Epithelial cell of proximal tubule (primary cell): ENCODE results near the gene LINC01488. TPM values are rescaled to one million over a fixed set of nuclear protein-coding genes. Genes with fewer than 3 reads are reported as not detected.

ENCODE experiments used
- DNase-seq: peaks from one replicate; pipeline ENCODE4 v3.0.0-alpha.2; 2011; ENCODE audit warnings: low read depth
- H3K4me3 ChIP-seq: 2 replicates; pipeline ENCODE4 v1.5.1; 2011; ENCODE audit warnings: low read depth, mild to moderate bottlenecking, low read length
- total RNA-seq: library from RNA; depleted of rRNA; stranded (reverse); fragments of >200 nt; gene quantifications from 2 replicates; pipeline ENCODE4 v1.2.3, GENCODE V29; 2015
- TF ChIP-seq, protein P1 (sequence below): conservative IDR thresholded peaks from 2 replicates; pipeline ENCODE4 v1.5.1; 2012; ENCODE audit warnings: low read depth, mild to moderate bottlenecking, low read length

The LINC01488 gene
- total RNA-seq, 1 donor from 2014 or later, result not detected

DNA sequence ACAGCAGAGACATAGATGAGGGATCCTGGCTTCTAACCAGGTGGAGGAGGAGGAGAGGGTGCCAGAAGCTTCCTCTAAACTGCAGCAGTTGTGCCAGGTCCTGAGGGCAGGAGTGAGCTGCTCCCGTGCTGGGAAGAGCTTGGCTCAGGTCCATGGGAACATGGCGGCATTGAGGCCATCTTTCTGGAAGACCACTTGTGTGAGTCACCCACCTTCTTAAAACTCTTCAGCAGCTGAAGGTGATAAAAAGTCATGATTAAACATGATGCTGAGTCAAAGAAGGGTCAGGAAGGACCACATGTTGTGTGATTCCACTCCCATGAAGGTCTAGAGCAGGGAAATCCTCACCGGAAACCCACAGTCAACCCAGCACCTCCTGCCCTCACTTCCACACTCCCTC lies 35.1 kb downstream of the LINC01488 start:
- H3K4me3 ChIP-seq, result no peak overlapping the region
- DNase-seq, result no peak
- TF ChIP-seq, protein P1, sequence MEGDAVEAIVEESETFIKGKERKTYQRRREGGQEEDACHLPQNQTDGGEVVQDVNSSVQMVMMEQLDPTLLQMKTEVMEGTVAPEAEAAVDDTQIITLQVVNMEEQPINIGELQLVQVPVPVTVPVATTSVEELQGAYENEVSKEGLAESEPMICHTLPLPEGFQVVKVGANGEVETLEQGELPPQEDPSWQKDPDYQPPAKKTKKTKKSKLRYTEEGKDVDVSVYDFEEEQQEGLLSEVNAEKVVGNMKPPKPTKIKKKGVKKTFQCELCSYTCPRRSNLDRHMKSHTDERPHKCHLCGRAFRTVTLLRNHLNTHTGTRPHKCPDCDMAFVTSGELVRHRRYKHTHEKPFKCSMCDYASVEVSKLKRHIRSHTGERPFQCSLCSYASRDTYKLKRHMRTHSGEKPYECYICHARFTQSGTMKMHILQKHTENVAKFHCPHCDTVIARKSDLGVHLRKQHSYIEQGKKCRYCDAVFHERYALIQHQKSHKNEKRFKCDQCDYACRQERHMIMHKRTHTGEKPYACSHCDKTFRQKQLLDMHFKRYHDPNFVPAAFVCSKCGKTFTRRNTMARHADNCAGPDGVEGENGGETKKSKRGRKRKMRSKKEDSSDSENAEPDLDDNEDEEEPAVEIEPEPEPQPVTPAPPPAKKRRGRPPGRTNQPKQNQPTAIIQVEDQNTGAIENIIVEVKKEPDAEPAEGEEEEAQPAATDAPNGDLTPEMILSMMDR, result no peak

DNA sequence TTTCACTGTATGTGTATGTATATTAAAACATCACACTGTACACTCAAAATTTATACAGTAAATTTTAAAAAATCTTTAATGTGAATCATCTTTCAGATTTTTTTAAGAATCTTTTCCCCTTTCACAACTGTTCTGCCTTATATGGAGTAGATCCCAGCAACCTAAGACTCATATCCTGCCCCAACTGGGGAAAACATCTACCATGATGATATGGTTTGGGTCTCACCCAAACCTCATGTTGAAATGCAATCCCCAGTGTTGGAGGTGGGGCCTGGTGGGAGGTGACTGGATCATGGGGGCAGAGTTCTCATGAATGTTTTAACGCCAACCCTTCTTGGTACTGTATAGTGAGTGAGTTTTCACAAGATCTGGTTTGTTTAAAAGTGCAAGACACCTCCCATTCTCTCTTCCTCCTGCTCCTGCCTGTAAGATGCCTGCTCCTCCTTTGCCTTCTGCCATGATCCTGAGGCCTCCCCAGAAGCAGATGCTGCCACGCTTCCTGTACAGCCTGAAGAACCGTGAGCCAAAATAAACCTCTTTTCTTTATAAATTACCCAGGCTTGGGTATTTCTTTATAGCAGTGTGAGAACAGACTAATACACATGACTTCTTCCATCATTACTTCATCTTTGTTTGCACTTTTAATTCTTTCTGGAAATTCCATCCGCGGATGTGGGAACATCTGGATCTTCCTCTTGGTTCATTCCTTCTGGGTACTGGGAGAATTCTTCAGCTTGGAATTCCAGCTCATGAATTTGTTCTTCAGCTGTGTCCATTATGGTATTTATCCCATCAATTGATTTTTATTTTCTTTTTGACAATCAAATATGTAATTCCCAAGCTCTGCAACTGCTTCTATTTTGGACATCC lies 36.9 kb downstream of the LINC01488 start:
- no peak overlapping the region for H3K4me3 ChIP-seq
- TF ChIP-seq, protein P1, result no peak
- no peak for DNase-seq

DNA sequence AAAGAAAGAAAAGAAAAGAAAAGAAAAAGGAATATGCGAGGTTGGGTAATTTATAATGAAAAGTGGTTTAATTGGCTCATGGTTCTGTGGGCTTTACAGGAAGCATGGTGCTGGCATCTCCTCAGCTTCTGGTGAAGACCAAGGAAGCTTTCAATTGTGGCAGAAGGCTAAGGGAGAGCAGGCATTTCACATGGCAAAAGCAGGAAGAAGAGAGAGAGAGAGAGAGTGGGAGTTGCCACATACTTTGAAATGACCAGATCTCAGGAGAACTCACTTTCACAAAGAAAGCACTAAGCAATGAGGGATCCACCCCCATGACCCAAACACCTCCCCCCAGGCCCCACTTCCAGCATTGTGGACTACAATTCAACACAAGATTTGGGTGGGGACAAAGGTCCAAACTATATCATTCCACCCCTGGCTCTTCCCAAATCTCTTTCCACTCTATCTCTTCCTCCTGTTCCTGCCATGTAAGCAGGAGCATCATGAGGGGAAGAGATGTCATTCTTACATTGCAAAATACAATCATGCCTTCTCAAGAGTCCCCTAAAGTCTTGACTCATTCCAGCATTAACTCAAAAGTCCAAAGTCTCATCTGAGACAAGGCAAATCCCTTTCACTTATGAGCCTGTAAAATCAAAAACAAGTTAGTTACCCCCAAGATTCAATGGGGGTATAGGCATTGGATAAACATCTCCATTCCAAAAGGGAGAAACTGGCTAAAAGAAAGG lies 38.9 kb downstream of the LINC01488 start:
- TF ChIP-seq, protein P1, result no peak
- no peak for DNase-seq
- H3K4me3 ChIP-seq, result no peak overlapping the region

DNA sequence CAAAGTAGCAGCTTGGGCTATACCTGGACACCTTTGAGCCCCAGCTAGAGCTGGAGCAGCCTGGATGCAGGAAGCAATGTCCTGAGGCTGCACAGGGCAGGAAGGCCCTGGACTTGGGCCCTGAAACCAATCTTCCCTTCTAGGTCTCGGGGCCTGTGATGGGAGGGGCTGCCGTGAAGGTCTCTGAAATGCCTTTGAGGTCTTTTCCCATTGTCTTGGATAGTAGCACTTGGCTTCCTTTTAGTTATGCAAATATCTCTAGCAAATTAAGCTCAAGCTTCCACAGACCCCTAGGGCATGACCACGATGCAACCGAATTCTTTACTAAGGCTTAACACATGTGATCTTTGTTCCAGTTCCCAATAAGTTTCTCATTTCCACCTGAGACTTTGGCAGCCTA lies 40.0 kb downstream of the LINC01488 start:
- DNase-seq, result no peak
- H3K4me3 ChIP-seq, result no peak overlapping the region
- TF ChIP-seq, protein P1, result no peak

DNA sequence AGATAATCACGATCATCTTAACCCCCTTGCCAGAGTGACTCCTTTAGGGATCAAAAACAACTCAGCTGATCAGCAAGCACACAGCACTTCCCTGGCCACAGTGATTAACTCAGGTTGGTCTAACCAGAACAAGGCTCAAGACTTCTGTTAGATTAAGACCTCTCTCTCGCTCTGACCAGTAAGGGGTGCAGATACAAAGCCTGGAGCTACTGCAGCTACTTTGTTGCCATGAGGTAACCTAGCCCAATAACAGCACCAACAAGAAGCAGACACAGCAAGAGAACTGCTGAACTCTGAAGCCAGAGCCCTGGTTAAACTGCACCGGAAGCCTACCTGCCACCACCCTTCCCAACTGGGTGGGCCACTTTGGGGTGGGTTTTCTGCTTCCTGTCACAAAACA lies 42.0 kb downstream of the LINC01488 start:
- no peak for DNase-seq
- no peak overlapping the region for H3K4me3 ChIP-seq
- TF ChIP-seq, protein P1, result no peak

DNA sequence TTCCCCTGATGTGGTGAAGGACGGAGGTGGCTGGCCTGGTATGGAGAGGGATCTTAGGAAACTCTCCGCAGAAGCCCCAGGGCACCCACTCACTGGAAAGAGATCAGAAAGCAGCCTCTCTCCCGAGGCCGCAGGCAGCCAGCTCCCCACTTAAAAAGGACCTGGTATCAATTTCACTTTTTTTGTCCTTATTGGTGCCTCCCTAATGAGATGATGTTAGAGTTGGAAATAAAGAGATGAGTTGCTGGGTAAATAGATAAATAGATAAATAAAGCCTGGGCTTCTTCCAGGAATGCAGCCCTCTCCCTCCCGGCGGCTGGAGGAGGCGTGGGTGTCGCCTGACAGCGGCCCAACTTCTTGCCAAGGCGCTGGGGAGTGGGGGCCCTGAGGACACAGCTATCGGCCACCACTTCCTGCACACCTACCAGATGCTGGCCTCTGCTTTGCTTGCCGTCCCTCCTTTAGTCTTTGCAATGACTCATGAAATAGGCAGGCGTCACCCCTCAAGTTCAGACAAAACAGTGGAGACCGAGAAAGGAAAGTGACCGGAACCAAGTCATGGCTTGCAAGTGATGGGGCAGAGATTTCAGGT lies 42.9 kb downstream of the LINC01488 start:
- no peak overlapping the region for H3K4me3 ChIP-seq
- TF ChIP-seq, protein P1, result no peak
- DNase-seq, result no peak
